ENCODE data around the gene GSTT2. TPM values are rescaled to one million over a fixed set of nuclear protein-coding genes. Genes with fewer than 3 reads are reported as not detected.

Gene GSTT2
- total and polyA plus RNA-seq, 4 donors: 0.19 to 1.2 (median 0.64) TPM

DNA sequence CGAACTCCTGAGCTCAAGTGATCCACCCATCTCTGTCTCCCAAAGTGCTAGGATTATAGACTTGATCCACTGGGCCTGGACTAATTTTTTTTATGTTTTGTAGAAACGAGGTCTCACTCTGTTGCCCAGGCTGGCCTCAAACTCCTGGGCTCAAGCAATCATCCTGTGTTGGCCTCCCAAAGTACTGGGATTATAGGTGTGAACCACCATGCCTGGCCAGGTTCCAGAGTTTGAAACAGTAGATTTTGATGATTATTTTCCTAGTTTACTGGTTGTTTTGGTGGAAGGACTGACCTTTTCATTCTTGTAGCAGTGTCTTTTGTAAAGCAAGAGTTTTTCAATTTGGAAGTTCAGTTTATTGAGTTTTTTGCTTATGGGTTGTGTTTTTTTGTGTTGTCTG, 46.1 kb downstream of the GSTT2 start:
- H3K9ac ChIP-seq (ENCODE audit: low read depth in 1 of 2, low read length in 2 of 2): no peak overlapping the region
- peaks cover 0 to 3% (median 0%) of the 10 kb centered on the region in 4 donors for H3K4me1 ChIP-seq (ENCODE audit: control insufficient read depth in 4 of 4, insufficient read depth in 4 of 4, low read length in 3 of 4)
- TF ChIP-seq, protein P1, sequence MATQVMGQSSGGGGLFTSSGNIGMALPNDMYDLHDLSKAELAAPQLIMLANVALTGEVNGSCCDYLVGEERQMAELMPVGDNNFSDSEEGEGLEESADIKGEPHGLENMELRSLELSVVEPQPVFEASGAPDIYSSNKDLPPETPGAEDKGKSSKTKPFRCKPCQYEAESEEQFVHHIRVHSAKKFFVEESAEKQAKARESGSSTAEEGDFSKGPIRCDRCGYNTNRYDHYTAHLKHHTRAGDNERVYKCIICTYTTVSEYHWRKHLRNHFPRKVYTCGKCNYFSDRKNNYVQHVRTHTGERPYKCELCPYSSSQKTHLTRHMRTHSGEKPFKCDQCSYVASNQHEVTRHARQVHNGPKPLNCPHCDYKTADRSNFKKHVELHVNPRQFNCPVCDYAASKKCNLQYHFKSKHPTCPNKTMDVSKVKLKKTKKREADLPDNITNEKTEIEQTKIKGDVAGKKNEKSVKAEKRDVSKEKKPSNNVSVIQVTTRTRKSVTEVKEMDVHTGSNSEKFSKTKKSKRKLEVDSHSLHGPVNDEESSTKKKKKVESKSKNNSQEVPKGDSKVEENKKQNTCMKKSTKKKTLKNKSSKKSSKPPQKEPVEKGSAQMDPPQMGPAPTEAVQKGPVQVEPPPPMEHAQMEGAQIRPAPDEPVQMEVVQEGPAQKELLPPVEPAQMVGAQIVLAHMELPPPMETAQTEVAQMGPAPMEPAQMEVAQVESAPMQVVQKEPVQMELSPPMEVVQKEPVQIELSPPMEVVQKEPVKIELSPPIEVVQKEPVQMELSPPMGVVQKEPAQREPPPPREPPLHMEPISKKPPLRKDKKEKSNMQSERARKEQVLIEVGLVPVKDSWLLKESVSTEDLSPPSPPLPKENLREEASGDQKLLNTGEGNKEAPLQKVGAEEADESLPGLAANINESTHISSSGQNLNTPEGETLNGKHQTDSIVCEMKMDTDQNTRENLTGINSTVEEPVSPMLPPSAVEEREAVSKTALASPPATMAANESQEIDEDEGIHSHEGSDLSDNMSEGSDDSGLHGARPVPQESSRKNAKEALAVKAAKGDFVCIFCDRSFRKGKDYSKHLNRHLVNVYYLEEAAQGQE (IDR thresholded peaks at IDR 0.05): no peak
- TF ChIP-seq, protein P2, sequence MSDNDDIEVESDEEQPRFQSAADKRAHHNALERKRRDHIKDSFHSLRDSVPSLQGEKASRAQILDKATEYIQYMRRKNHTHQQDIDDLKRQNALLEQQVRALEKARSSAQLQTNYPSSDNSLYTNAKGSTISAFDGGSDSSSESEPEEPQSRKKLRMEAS (IDR thresholded peaks at IDR 0.05): no peak
- TF ChIP-seq, protein P3, sequence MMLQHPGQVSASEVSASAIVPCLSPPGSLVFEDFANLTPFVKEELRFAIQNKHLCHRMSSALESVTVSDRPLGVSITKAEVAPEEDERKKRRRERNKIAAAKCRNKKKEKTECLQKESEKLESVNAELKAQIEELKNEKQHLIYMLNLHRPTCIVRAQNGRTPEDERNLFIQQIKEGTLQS (IDR thresholded peaks at IDR 0.05): no peak
- no peak for TF ChIP-seq HNF4G (IDR thresholded peaks at IDR 0.05)
- TF ChIP-seq JUND (IDR thresholded peaks at IDR 0.05): no peak
- no peak for TF ChIP-seq SP1 (IDR thresholded peaks at IDR 0.05)
- TF ChIP-seq GABPA (IDR thresholded peaks at IDR 0.05 in 1 of 2, conservative IDR thresholded peaks at IDR 0.05 in 1 of 2): no peak
- no peak for TF ChIP-seq YY1 (IDR thresholded peaks at IDR 0.05)
- no peak for TF ChIP-seq EGR1 (IDR thresholded peaks at IDR 0.05; ENCODE audit: low read depth in 2 of 2)
- TF ChIP-seq FOXA1 (IDR thresholded peaks at IDR 0.05): no peak
- no peak for TF ChIP-seq HNF4A (conservative IDR thresholded peaks at IDR 0.05)
- TF ChIP-seq, protein P4, sequence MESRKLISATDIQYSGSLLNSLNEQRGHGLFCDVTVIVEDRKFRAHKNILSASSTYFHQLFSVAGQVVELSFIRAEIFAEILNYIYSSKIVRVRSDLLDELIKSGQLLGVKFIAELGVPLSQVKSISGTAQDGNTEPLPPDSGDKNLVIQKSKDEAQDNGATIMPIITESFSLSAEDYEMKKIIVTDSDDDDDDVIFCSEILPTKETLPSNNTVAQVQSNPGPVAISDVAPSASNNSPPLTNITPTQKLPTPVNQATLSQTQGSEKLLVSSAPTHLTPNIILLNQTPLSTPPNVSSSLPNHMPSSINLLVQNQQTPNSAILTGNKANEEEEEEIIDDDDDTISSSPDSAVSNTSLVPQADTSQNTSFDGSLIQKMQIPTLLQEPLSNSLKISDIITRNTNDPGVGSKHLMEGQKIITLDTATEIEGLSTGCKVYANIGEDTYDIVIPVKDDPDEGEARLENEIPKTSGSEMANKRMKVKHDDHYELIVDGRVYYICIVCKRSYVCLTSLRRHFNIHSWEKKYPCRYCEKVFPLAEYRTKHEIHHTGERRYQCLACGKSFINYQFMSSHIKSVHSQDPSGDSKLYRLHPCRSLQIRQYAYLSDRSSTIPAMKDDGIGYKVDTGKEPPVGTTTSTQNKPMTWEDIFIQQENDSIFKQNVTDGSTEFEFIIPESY (IDR thresholded peaks at IDR 0.05): no peak
- TF ChIP-seq RXRA (IDR thresholded peaks at IDR 0.05): no peak
- H3K9me3 ChIP-seq (ENCODE audit: control insufficient read depth in 4 of 4, low read length in 3 of 4): no peaks in the 10 kb centered on the region
- DNase-seq (ENCODE audit: low spot score): no peak
- no peaks in the 10 kb centered on the region for H3K27me3 ChIP-seq (ENCODE audit: control insufficient read depth in 4 of 4, insufficient read depth in 4 of 4, low read length in 3 of 4)
- H3K36me3 ChIP-seq (ENCODE audit: control insufficient read depth in 4 of 4, insufficient read depth in 3 of 4, low read depth in 1 of 4, low read length in 3 of 4): no peaks in the 10 kb centered on the region
- no peak overlapping the region for H3K27ac ChIP-seq (ENCODE audit: low read depth in 1 of 2, low read length in 2 of 2)
- WGBS: 94% methylated on average over 2 of the region's 2 CpGs
- no peak overlapping the region for H3K4me3 ChIP-seq (ENCODE audit: low read depth in 1 of 3, low read length in 3 of 3)

DNA sequence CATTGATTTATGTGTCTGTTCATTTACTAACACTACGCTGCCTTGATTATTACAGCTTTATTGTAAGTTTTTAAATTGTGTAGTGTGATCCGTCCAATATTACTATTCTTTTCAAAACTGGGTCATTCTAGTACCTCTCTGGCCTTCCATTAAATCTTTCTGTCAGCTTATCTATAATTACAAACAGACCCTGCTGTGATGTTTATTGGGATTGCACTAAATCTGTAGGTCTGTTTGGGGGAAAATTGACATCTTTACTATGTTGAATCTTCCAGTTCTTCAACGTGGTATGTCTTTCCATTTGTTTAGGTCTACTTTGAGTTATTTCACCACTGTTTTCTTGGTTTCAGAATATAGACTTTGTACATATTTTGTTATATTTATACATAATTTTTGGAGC, 46.8 kb downstream of the GSTT2 start:
- Histone ChIP-seq H3K27me3 (ENCODE audit: control insufficient read depth in 4 of 4, insufficient read depth in 4 of 4, low read length in 3 of 4) (no peaks in the 10 kb centered on the region), H3K4me1 (ENCODE audit: control insufficient read depth in 4 of 4, insufficient read depth in 4 of 4, low read length in 3 of 4) (peaks cover 0 to 3% (median 0%) of the 10 kb centered on the region in 4 donors), H3K36me3 (ENCODE audit: control insufficient read depth in 4 of 4, insufficient read depth in 3 of 4, low read depth in 1 of 4, low read length in 3 of 4) (no peaks in the 10 kb centered on the region), H3K4me3 (ENCODE audit: low read depth in 1 of 3, low read length in 3 of 3) (no peak overlapping the region), H3K9me3 (ENCODE audit: control insufficient read depth in 4 of 4, low read length in 3 of 4) (no peaks in the 10 kb centered on the region), H3K9ac (ENCODE audit: low read depth in 1 of 2, low read length in 2 of 2) (no peak overlapping the region), H3K27ac (ENCODE audit: low read depth in 1 of 2, low read length in 2 of 2) (no peak overlapping the region)
- WGBS: 94% methylated on average over 3 of the region's 3 CpGs
- no peak for TF ChIP-seq EGR1 (IDR thresholded peaks at IDR 0.05; ENCODE audit: low read depth in 2 of 2)
- TF ChIP-seq, protein P3 (IDR thresholded peaks at IDR 0.05): no peak
- TF ChIP-seq RXRA (IDR thresholded peaks at IDR 0.05): no peak
- TF ChIP-seq HNF4G (IDR thresholded peaks at IDR 0.05): no peak
- TF ChIP-seq RAD21 (IDR thresholded peaks at IDR 0.05): no peak
- no peak for TF ChIP-seq SP1 (IDR thresholded peaks at IDR 0.05)
- no peak for DNase-seq (ENCODE audit: low spot score)

All from liver (tissue), 9 donors.